Subcutaneous abdominal adipose tissue (tissue), 5 donors: ENCODE measurements around the gene SELENOW.
"Not testable (repeated sequence)": the region's sequence is repeated elsewhere in the genome, so short reads cannot be mapped to it uniquely, and the experiment has no call there.

Experiments used
- H3K27ac ChIP-seq: one replicate; pipeline ENCODE4 v1.7.0; 2013; ENCODE audit warnings: low read depth, mild to moderate bottlenecking, inconsistent platforms, low read length, moderate library complexity
- H3K27me3 ChIP-seq, 5 donors: one replicate each; pipeline ENCODE4 v1.7.0; 2013; ENCODE audit warnings: low read length in 5 of 5, inconsistent platforms in 1 of 5; ENCODE audit not compliant: control insufficient read depth in 5 of 5, insufficient read depth in 4 of 5
- H3K36me3 ChIP-seq, 5 donors: one replicate each; pipeline ENCODE4 v1.7.0; 2013; ENCODE audit warnings: low read length in 5 of 5; ENCODE audit not compliant: control insufficient read depth in 5 of 5, insufficient read depth in 5 of 5
- H3K4me1 ChIP-seq, 5 donors: one replicate each; pipeline ENCODE4 v1.7.0; 2013; ENCODE audit warnings: low read length in 5 of 5, mild to moderate bottlenecking in 3 of 5, moderate library complexity in 1 of 5; ENCODE audit not compliant: control insufficient read depth in 5 of 5, insufficient read depth in 5 of 5
- H3K4me3 ChIP-seq, 5 donors: one replicate each; pipeline ENCODE4 v1.7.0; 2013; ENCODE audit warnings: low read length in 5 of 5, low read depth in 1 of 5
- H3K9ac ChIP-seq, 5 donors: one replicate each; pipeline ENCODE4 v1.7.0; 2013; ENCODE audit warnings: low read length in 5 of 5, mild to moderate bottlenecking in 4 of 5, moderate library complexity in 3 of 5
- H3K9me3 ChIP-seq, 5 donors: one replicate each; pipeline ENCODE4 v1.7.0; 2013; ENCODE audit warnings: low read length in 5 of 5; ENCODE audit not compliant: control insufficient read depth in 5 of 5
- donor health status: healthy.
- donor health status: healthy.
- donor health status: healthy.
- donor health status: healthy.
- donor health status: healthy.

SELENOW gene

DNA sequence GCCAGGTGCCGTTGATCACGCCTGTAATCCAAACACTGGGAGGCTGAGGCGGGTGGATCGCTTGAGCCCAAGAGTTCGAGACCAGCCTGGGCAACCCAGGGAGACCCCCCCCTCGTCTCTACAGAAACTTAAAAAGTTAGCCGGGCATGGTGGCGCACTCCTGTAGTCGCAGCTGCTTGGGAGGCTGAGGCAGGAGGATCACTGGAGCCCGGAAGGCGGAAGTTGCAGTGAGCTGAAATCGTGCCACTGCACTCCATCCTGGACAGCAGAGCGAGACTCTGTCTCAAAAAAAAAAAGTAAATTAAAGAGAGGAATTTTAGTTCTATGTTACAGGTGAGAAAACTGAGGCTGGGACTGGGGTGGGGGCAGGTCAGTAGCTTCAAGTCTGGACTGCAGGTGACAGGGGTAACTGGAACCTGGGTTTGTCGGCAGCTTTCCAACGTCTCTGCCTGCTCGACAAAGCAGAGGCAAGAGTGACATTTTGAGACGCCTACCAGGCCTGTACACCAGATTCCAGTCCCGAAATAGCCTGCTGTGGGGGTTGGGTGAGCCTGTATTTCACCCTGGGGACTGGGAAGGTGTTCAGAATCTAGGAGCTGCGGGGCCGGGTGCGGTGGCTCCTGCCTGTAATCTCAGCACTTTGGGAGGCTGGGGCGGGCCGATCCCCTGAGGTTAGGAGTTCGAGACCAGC lies 1.2 kb downstream of the SELENOW start:
- Histone ChIP-seq H3K27me3 (no peaks in the 10 kb centered on the region), H3K4me3 (peak overlapping the region; percentile 82 to 87 (median 84)), H3K9me3 (no peaks in the 10 kb centered on the region), H3K9ac (peak overlapping the region; percentile 44 to 90 (median 87)), H3K36me3 (peaks cover 0 to 34% (median 26%) of the 10 kb centered on the region in 5 donors), H3K27ac (peak overlapping the region; percentile 95), H3K4me1 (peaks cover 9 to 55% (median 38%) of the 10 kb centered on the region in 5 donors)

DNA sequence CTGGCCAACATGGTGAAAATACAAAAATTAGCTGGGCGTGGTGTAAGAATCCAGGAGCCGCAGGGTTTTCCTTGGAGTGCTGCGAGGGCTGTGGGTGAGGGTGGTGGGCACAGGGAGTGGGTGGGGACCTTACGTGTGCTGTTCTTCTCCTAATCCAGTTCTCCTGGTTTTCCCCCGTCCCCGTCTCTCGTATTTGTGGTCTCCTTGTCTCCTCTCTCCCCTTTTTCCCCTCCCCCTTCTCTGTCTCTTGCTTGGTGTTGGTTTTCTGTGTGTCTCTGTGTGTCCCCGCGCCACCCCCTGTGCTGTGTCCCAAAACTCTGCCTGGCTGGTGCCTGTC lies 1.7 kb downstream of the SELENOW start:
- H3K27ac ChIP-seq, result peak overlapping the region; percentile 95
- peak overlapping the region in 4 of 5 donors; percentile 82 to 87 (median 84) for H3K4me3 ChIP-seq
- H3K36me3 ChIP-seq, result peaks cover 0 to 38% (median 28%) of the 10 kb centered on the region in 5 donors
- H3K9ac ChIP-seq, result peak overlapping the region; percentile 30 to 68 (median 56)
- no peaks in the 10 kb centered on the region for H3K9me3 ChIP-seq
- no peaks in the 10 kb centered on the region for H3K27me3 ChIP-seq
- H3K4me1 ChIP-seq, result peaks cover 9 to 55% (median 38%) of the 10 kb centered on the region in 5 donors

DNA sequence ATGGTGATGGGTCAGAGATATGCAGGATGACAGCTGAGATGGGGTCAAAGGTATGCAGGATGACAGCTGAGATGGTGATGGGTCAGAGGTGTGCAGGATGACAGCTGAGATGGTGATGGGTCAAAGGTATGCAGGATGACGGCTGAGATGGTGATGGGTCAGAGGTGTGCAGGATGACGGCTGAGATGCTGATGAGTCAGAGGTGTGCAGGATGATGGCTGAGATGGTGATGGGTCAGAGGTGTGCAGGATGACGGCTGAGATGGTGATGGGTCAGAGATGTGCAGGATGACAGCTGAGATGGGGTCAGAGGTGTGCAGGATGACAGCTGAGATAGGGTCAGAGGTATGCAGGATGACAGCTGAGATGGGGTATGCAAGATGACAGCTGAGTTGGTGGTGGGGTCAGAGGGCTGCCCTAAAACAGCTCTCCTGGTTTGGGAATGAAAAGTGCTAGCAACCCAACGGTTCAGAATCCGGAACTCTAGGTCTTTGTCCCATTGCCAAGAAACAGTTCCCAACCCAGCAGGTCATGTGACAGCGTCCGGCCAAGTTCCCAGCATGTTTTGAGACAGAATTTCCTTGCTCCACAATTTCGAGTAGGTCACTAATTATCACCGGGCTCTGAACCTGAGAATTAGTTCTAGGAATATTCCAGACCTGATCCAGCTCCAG lies 3.2 kb downstream of the SELENOW start:
- Histone ChIP-seq H3K4me3 (peak overlapping the region in 3 of 5 donors; percentile 3 to 30 (median 3)), H3K4me1 (peaks cover 9 to 54% (median 36%) of the 10 kb centered on the region in 5 donors), H3K9me3 (no peaks in the 10 kb centered on the region), H3K27me3 (no peaks in the 10 kb centered on the region), H3K36me3 (peaks cover 0 to 53% (median 36%) of the 10 kb centered on the region in 5 donors), H3K27ac (peak overlapping the region; percentile 95), H3K9ac (no peak overlapping the region)

DNA sequence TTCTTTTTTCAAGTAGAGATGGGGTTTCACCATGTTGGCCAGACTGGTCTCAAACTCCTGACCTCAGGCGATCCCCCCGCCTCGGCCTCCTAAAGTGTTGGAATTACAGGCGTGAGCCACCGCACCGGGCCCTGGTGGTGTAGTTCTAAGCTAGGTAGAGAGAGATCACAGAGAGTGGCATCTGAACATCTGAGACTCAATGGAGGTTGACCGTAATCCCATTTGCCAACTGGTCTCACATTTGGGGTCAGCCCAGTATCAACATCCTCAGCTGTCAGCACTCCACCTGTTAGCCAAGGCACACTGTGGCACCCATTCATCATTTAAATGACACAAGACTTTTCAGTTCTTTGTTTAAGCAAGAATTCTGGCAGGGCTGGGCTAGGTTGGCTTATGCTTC lies 8.1 kb downstream of the SELENOW start:
- Histone ChIP-seq H3K9me3 (no peaks in the 10 kb centered on the region), H3K27me3 (no peaks in the 10 kb centered on the region), H3K9ac (no peak overlapping the region), H3K36me3 (peaks cover 0 to 46% (median 30%) of the 10 kb centered on the region in 5 donors), H3K4me3 (no peak overlapping the region), H3K27ac (no peak overlapping the region), H3K4me1 (peaks cover 7 to 11% (median 8%) of the 10 kb centered on the region in 5 donors)

DNA sequence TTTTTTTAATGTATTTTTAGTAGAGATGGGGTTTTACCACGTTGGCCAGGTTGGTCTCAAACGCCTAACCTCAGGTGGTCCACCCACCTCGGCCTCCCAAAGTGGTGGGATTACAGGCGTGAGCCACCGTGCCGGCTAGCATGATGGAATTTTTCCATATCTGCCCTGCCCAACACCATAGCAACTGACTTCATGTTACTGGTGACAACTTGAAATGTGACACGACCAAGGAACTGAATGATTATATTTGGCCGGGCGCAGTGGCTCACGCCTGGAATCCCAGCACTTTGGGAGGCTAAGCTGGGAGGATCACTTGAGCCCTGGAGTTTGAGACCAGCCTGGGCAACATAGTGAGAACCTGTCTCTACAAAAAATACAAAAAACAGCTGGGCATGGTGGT lies 8.8 kb downstream of the SELENOW start:
- not testable (repeated sequence) for H3K27me3 ChIP-seq, H3K9me3 ChIP-seq, H3K4me1 ChIP-seq, H3K9ac ChIP-seq, H3K27ac ChIP-seq, H3K4me3 ChIP-seq
- H3K36me3 ChIP-seq, result peaks cover 0 to 44% (median 26%) of the 10 kb centered on the region in 5 donors

DNA sequence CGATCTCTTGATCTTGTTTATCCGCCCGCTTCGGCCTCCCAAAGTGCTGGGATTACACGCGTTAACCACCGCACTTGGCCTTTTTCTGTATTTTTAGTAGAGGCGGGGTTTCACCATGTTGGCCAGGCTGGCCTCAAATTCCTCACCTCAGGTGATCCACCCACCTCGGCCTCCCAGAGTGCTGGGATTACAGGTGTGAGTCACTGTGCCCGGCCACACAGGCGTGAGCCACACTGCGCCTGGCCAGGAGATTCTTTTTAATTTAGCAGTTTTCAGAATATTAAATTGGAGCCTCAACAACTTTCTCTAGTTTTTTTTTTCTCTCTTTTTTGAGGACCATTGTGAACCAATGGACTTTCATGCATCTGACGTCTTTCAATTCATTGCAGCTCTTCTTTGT lies 11.3 kb downstream of the SELENOW start:
- H3K9ac ChIP-seq, H3K4me1 ChIP-seq, H3K4me3 ChIP-seq, H3K9me3 ChIP-seq, H3K27ac ChIP-seq, H3K27me3 ChIP-seq: not testable (repeated sequence)
- H3K36me3 ChIP-seq, result peaks cover 0 to 23% (median 9%) of the 10 kb centered on the region in 5 donors

DNA sequence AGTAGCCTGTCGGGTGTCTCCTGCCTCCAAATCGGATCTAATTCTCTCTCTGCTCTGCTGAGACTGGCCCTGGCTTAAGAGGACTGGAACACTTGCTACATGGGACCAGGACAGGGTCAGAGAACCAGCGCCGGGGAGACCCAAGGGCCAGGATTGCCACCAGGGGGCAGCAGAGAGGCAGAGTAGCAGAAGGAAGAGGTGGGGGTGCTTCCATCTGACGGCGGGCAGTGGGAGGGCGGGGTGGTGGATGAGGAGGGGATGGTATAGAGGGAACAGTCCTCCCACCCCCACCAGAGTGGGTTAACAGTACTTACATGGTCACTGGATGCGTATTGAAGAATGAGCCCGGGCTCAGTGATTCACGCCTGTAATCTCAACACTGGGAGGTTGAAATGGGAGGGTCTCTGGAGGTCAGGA lies 11.9 kb downstream of the SELENOW start:
- peaks cover 0 to 5% (median 3%) of the 10 kb centered on the region in 5 donors for H3K9me3 ChIP-seq
- no peaks in the 10 kb centered on the region for H3K27me3 ChIP-seq
- H3K9ac ChIP-seq, result no peak overlapping the region
- H3K4me3 ChIP-seq, result no peak overlapping the region
- H3K36me3 ChIP-seq, result peaks cover 0 to 17% (median 6%) of the 10 kb centered on the region in 5 donors
- H3K27ac ChIP-seq, result no peak overlapping the region
- peaks cover 0 to 3% (median 0%) of the 10 kb centered on the region in 5 donors for H3K4me1 ChIP-seq

DNA sequence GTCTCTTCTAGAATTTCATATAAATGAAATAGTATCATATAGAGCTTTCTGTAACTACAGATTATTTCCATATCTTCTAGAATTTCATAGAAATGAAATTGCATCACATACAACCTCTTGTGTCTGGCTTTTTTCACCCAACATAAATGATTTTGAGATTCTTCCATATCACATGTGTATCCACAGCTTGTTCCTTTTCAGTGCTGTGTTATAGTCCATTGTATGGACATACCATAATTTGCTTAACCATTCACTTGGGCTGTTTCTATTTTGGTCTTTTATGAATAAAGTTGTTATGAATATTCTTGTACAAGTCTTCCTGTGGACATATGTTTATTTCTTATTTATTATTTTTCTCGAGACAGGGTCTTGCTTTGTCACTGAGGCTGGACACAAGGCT lies 14.1 kb downstream of the SELENOW start:
- H3K27me3 ChIP-seq, result peaks cover 0 to under 1% (median 0%) of the 10 kb centered on the region in 5 donors
- no peaks in the 10 kb centered on the region for H3K36me3 ChIP-seq
- peaks cover 0 to 5% (median 3%) of the 10 kb centered on the region in 5 donors for H3K9me3 ChIP-seq
- H3K9ac ChIP-seq, result no peak overlapping the region
- no peak overlapping the region for H3K27ac ChIP-seq
- no peak overlapping the region for H3K4me3 ChIP-seq
- peaks cover 0 to 3% (median 0%) of the 10 kb centered on the region in 5 donors for H3K4me1 ChIP-seq

DNA sequence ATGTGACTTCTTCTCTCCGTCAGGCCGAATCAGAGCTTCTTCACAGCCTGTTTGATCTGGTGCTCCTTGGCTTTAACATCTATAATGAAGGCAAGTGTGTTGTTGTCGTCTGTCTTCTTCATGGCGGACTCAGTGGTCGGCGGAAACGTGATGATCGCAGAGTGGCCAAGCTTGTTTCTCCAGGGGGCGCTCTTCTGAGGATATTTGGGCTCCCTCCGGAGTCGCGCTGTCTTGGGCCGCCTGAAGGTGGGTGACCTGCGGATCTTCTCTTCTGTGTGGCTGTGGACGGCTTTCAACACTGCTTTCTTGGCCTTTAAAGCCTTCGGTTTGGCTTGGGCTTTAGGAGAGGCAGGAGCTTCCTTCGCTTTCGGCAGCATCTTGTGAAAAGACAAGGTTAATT lies 16.0 kb downstream of the SELENOW start:
- Histone ChIP-seq H3K27ac (no peak overlapping the region), H3K4me3 (no peak overlapping the region), H3K27me3 (peaks cover 0 to 10% (median 8%) of the 10 kb centered on the region in 5 donors), H3K4me1 (peaks cover 0 to 3% (median 0%) of the 10 kb centered on the region in 5 donors), H3K9ac (no peak overlapping the region), H3K9me3 (peaks cover 0 to 5% (median 3%) of the 10 kb centered on the region in 5 donors), H3K36me3 (no peaks in the 10 kb centered on the region)

DNA sequence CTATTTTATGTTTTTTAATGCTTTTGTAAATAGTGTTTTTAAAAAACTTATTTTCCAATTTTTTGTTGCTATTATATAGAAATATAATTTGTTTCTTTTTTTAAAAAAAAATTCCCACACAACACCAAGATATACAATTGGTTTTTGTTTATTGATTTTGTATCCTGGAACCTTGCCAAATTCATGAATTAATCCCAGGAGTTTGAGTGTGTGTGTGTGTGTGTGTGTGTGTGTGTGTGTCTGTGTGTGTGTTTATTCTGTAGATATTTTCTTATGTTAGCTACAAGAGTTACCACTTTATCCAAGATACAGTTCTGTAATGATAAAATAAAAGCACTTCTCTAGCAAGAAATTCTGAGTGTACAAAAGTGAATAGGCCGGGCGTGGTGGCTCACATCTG lies 18.3 kb downstream of the SELENOW start:
- H3K9me3 ChIP-seq, result peaks cover 0 to 12% (median 4%) of the 10 kb centered on the region in 5 donors
- peaks cover 0 to 10% (median 8%) of the 10 kb centered on the region in 5 donors for H3K27me3 ChIP-seq
- H3K27ac ChIP-seq, result no peak overlapping the region
- no peak overlapping the region for H3K9ac ChIP-seq
- no peaks in the 10 kb centered on the region for H3K4me1 ChIP-seq
- no peak overlapping the region for H3K4me3 ChIP-seq
- no peaks in the 10 kb centered on the region for H3K36me3 ChIP-seq
